ENCODE results near the gene GFRAL.

DNA sequence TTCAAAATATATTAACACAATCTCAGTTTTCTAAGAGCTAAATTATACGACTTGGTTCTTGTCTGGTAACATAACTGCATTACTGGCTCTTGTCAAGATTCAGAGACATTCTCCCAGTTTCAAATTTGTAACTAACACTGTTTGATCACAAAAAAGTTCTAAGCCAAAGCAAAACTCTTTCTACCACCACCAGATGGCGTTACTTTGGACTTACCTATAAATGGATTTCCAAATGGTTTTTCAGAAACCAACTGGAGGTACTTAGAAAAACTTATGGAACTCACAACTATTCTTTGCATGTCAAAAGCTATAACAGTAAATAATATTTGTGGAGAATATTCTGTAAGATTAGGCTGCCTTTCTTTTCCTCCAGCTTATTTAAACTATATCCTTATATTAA is 34.2 kb upstream of the GFRAL start:
- TF ChIP-seq FOXA1 (IDR thresholded peaks at IDR 0.05) = no peak
- TF ChIP-seq BHLHE40 (IDR thresholded peaks at IDR 0.05; ENCODE audit: borderline replicate concordance) = no peak
- TF ChIP-seq SUZ12 (IDR thresholded peaks at IDR 0.05) = no peak
- no peak for TF ChIP-seq SP1 (IDR thresholded peaks at IDR 0.05)
- no peak for TF ChIP-seq FOXM1 (IDR thresholded peaks at IDR 0.05; ENCODE audit: borderline replicate concordance)
- no peak for TF ChIP-seq TARDBP (IDR thresholded peaks at IDR 0.05)
- TF ChIP-seq ARNT (IDR thresholded peaks at IDR 0.05) = no peak
- no peak for TF ChIP-seq ELF4 (IDR thresholded peaks at IDR 0.05)
- TF ChIP-seq NFRKB (IDR thresholded peaks at IDR 0.05) = no peak
- no peak for TF ChIP-seq HDGF (IDR thresholded peaks at IDR 0.05; ENCODE audit: borderline replicate concordance)

Measured in HEK293T (cell line).